Kidney capillary endothelial cell (primary cell): ENCODE data around the gene KIF26A.
"Not testable (repeated sequence)": the region's sequence is repeated elsewhere in the genome, so short reads cannot be mapped to it uniquely, and the experiment has no call there.

Experiments
- DNase-seq: peaks from one replicate; pipeline ENCODE4 v3.0.0-alpha.2; 2018; ENCODE audit warnings: low spot score

KIF26A gene

DNA sequence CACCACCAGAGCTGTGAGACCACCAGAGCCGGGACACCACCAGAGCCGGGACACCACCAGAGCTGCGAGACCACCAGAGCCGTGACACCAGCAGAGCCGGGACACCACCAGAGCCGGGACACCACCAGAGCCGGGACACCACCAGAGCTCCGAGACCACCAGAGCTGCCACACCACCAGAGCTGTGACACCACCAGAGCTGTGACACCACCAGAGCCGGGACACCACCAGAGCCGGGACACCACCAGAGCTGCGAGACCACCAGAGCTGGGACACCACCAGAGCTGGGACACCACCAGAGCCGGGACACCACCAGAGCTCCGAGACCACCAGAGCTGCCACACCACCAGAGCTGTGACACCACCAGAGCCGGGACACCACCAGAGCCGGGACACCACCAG is 70.7 kb downstream of the KIF26A start:
- DNase-seq: not testable (repeated sequence)

DNA sequence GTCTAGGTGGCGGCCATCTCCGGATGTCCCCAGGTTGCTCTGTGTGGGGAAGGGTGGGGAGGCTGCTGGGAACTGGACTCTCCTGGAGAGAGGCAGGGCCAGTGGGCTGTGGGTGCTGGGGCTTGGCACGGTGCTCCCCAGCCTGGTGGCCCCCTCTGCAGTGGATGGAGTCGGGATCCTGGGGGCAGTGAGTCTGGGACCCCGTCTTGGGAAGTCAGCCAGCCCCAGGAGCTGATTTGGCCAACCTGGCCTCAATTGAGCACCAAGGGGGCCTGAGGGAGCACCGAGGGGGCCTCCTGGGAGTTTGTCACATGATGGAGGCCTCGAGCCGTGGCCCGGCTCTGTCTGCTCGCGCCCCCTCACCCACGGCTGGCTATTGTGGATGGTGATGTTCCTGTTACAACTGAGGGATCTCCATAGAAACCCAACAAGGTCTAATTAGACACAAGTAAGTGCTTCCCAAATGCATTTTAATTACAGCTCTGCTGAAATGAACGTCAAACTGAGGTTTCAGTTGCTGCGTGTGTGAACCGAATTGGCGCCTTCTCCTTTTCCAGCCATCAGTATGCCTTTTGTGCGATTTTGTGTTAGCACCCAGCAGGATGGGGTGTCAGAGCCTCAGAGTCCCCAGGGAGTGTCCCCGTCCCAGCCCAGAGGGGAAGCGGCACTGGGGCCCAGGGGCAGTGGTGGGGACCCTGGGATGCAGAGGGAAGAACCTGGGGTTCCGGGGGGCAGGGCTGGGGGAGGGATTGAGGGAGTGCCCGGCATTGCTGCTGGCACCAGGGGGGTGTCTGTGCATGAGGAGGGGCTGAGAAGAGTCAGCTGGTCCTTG is 71.8 kb downstream of the KIF26A start:
- no peak for DNase-seq

DNA sequence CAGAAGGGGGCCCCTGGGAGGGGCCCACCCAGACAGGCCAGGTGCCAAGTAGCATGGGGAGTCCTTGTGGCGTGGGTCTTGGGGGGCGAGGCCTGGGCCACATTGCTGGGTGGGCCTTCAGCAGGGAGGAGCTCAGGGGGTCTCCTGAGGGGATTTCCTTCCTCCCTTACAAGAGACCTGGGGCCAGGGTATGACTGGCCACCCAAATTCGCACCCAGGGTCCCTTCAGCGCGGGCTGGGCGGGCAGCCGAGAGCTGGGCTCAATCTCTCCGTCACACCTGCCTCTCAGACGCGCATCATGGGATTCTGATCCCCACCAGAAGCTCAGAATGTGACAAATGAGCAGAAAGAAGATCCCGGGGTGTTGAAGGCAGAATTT is 72.4 kb downstream of the KIF26A start:
- DNase-seq: no peak

DNA sequence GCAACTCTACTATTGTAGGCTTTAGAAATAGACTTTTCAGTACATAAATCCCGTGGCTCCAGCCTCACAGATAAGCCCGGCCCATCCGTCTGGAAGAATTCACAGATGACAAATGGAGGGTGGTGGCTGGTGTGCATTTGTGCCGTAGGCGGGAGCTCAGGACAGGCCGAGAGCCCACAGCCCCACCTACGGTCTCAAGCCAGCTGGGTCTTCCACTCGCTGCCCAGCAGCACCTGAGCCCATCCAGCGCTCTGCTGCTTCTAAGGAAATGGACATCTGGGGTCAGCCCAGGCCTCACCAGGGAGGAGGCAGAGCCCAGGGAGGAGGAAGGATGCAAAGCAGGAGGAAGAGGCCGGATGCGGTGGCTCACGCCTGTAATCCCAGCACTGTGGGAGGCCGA is 72.8 kb downstream of the KIF26A start:
- no peak for DNase-seq

DNA sequence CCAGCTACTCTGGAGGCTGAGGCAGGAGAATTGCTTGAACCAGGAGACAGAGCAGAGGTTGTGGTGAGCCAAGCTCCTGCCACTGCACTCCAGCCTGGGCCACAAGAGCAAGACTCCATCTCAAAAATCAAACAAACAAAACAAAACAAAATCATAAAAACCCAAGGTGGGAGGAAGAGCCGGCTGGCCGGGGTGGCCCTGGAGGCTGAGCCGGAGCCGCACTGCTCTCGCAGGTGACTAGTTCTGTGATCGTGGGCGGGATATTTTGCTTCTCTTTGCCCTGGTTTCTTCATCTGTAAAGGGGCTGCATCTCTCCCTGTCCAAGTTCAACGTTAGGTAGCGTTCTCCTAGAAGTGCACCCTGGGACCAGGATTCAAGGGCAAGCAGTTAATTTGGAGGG is 73.4 kb downstream of the KIF26A start:
- DNase-seq: no peak

DNA sequence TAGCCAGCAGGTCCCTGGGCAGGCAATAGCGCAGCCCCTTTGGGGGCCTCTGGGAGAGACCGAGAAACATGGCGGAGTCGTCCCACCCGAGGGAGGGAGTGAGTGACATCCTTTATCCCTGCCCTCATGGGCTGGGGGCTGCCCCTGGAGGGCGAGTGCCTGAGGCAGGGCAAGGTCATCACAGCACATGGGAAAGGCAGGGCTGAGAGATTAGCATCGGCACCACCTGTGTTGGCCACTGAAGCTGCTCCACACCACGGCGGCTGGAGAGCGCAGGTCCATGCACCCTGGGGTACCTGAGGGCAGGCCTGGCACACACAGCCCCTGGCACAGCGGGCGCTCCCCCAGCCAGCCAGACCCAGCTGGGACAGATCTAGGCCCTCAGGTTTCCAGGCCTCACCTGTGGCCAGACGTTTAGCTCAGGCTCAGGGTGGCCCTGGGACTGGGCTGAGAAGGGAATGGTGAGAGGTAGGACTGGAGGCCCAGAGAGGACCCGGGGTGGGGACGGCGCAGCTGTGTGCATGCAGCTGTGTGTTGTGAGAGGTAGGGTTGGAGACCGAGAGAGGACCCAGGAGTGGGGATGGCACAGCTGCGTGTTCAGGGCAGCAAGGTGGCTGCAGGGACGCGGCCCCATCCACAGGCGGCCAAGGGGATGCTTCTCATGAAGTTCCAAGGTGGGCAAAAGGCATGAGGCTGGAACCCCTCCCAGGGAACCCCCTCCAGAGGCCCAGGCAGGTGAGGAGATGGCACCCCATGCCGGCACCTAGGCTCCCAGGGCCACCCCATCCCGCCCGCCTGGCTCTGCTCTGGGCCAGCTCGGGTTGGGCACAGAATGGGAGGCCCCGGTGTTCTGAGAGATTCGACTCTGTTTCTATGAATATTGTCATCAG is 74.1 kb downstream of the KIF26A start:
- no peak for DNase-seq

DNA sequence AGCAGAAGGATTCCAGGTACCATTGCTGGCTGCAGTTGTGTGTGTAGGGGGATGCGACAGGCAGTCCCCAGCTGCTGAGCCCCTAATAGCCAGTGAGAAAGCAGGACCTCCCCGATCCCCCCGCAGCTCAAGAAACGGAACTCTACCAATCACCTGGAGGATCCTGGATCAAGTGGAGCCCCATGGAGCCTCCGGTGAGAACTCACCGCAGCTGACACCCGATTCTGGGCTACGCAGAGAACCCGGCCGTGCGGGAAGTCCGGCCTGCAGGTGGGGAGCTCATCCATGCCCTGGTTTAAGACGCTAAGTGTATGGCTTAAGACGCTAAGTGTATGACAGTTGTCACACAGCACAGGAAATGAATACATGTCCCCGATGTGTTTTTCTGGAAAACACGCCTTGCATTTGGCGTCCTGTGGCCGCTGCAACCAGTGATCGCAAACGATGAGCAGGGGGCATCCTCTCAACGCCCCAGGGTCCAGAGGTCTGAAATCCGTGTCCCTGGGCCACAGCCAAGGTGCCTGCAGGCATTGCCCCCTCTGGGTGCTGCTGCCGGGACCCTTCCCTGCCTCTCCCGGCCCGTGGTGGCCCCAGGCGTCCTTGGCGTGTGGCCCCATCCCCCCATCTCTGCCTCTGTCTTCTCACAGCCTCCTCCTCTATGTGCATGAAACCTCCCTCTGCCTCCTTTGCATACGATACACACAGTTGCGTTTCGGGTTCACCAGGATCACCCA is 75.1 kb downstream of the KIF26A start:
- DNase-seq: no peak

DNA sequence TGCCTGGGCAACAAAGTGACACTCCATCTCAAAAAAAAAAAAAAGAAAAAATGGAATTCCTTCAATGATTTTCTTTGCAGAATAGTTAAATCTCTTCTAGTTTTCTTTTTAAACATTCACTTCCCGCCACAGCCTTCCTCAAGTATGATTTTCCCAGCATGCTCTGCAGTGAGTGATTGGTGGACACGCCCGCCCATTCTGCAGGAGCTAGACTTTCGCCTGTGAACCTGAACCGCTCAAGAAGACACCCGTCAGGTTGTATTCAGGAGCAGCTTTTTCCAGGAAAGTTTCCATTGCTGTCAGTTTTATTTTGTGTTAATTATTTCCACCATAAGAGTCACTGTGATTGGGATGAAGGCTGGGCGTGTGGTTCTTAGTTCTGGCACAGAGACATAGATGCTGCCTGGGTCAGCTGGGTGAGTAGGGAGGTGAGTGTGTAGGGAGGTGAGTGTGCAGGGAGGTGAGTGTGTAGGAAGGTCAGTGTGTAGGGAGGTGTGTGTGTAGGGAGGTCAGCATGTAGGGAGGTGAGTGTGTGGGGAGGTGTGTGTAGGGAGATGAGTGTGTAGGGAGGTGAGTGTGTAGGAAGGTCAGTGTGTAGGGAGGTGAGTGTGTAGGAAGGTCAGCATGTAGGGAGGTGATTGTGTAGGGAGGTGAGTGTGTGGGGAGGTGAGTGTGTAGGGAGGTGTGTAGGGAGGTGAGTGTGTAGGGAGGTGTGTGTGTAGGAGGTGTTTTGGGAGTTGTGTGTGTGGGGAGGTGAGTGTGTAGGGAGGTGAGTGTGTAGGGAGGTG is 76.2 kb downstream of the KIF26A start:
- DNase-seq: no peak

DNA sequence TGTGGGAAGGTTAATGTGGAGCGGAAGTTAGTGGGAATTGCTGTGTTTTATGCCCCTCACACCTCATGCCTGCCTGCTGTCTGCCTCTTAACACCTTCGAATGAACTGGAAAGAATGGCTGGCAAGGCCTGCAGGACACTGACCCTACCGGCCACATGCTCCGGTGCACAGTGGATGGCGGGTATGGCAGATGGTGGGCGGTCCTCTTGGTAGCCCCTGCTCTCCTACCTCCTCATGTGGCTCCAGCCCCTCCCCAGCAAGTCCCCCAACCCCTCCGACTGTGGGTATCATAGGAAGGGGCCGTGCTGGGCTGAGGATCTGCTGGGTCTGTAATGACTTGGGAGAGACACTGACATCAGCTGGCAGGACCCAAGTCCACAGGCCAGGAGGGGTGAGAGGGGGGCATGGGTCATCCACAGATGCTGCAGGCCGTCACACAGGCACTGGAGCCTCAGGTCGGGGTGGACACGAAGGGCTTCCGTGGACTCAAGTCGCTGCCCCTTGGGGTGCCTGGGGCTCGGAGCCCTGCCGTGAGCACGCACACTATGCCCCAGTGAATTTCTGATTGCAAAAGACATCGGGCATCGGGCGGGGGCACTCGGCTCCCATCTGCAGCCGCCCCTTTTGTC is 77.4 kb downstream of the KIF26A start:
- no peak for DNase-seq

DNA sequence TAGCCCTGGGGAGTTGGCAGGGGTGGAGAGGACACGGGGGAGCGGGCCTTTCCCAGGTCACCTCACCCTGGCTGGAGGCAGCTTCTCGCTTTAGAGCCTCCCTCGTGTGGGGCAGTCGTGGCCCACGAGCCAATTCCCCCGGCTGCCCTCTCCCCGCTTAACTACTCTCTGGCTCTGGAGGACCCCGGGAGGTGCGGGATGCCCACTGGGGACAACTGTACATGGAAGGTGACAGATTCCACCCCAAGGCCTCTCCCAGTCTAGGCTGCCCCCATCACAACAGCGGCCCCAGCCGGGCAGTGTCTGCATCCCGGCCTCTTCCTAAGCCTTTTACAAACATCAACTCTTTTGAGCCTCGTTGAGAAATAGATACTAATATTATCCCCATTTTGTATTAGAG is 78.1 kb downstream of the KIF26A start:
- no peak for DNase-seq

DNA sequence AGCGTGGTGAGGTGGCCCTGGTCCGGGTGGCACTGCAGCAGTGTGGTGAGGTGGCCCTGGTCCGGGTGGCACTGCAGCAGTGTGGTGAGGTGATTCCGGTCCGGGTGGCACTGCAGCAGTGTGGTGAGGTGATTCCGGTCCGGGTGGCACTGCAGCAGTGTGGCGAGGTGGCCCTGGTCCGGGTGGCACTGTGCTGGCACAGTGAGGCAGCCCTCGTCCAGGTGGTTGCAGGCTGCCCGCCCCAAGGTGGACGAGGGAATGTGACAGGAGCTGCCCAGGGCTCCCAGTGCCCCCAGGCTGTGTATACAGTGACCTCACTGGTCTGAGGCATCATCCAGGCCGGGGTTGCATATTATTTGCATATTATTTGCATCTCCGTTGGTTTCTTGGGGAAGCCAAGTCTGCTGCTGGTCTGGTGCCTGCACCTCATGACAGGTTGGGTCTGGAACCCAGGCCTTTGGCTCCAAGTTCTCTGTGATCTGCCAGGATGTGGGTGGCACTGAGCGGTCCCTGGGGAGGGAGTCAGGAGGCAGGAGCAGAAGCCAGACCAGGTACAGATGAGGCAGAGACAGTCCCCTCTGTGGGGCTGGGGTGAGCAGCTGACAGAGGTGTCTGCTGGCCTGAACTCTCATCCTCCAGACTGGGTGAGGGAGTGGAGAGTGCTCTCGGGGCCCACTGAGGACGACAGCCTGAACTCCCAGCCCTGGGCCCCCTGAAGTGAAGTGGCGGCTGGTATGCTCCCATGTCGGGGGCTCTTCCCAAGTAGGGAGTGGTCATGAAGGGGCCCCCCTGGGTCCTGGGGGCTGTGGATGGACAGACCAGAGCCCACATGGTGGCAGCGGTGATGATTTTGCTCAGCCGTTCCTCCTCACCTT is 79.3 kb downstream of the KIF26A start:
- no peak for DNase-seq

DNA sequence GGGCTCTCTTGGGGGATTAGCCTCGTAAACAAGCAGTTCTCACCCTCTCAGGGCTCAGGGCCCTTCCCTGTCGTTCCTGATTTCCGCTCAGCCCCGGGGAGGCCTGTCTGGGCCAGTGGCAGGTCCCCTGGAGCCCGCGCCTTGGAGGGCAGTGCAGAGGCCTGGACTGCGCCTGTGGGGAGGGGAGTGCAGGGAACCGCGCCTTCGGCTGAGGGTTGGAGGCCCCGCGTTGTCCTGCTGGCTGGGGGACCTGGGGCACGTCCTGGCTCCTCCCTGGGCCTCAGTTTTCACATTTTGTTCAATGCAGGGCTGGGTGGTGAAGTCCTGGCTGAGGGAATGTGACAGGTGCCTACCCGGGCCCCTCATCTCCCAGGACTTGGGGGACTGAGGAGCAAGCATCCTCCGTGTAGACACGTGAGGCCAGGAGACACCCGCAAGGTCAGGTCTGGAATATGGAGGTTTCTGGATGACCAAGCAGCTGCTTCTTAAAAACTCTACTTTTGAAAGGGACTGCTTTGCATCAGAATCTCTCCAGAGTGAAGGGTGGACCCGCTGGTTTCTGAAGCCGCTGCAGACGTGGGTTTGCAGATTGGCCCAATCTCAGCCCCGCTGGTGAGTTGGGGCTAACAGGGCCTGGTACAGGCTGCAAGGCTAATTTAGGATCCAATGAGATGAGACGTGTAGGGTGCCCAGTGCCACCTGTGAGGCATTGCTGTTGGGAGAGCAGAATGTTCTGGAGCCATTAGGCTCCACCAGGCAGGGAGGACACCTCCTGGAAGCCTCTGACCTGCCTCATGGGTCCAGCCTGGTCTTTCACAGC is 80.2 kb downstream of the KIF26A start:
- DNase-seq: no peak

DNA sequence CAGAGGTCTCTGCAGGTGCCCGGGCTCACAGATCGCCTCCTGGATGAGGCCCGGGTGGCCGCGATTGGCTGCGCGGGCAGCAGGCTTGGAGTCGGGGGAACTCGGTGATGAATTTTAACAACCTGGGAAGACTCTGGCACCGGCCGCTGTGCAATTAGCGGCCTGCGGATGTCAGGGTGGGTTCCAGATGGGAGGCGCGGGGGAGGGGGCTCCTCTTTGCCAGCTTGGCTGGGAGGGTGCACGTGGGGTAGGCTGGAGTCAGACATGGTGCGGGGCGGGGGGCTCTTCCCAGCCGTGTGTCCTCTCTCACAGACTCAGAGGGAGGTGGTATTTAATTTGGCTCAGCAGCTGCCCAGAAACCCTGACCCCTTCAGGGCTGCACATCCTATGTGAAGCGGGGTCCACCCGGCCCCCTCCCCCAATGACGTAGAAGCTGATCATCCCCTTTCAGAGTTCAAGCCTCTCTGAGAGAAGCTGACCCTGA is 81.4 kb downstream of the KIF26A start:
- no peak for DNase-seq

DNA sequence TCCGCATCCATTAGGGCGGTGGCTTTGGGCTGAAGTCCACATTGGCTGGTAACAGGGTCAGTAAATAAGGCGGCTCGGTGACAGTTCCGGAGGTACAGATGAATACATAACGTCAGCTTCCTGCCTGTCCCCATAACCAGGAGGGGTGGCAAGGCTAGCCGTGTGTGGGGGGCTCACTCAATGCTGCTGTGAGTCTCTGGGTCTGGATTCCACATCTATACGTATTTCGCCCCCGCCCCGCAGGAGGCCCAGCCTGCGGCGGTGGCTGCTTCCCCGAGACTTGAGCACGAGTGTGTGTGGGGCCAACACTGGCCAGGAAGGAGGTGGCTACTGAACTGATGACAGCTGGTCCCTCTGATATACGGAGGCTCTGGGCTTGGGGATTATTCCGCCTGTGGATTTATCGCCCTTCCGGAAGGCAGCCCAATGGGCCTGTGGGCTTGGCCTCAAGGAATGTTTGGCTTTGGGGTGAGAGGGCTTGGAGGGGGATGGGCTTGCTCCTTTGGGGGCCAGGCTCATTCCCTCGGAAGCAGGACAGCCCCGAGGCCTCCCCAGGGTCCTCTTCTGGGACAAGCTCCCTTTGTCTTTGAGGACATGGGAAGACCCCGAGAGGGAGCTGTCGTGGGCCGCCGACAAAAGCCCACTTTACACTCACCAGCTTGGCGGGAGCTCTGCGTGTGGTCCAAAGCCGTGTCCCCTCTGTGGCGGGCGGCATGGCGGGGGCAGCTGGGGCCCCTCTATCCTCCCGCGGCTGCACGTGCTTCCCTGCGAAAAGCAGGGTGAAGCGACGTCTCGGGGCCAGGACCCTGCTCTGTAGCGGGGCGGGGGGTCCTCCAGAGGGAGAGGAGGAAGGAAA is 82.1 kb downstream of the KIF26A start:
- DNase-seq: peak; percentile 28

DNA sequence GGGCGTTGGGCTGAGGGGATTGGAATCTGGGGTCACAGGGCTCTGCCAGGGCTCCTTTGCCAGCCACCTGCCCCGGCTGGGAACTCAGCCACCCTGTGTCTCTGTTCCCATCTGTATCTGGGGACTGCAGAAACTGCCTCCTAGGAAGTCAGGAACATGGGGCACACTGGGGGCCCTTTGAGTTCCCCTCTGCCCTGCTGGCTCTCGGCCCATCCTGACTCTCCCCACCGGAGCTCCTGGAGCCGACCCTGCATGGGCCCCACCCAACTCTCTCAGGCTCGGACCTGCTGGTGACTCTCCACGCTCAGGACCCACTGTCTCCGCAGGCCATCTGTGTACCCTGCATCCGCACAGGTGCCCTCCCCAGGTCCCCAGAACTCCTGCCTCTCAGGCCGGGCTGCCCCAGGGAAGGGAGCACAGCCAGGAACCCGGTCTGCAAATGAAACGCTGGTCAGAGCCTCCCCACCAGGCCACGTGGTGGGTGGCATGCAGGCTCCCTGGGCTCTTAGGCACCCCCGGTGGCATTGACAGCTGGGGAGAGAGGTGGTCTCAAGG is 82.8 kb downstream of the KIF26A start:
- DNase-seq: no peak

DNA sequence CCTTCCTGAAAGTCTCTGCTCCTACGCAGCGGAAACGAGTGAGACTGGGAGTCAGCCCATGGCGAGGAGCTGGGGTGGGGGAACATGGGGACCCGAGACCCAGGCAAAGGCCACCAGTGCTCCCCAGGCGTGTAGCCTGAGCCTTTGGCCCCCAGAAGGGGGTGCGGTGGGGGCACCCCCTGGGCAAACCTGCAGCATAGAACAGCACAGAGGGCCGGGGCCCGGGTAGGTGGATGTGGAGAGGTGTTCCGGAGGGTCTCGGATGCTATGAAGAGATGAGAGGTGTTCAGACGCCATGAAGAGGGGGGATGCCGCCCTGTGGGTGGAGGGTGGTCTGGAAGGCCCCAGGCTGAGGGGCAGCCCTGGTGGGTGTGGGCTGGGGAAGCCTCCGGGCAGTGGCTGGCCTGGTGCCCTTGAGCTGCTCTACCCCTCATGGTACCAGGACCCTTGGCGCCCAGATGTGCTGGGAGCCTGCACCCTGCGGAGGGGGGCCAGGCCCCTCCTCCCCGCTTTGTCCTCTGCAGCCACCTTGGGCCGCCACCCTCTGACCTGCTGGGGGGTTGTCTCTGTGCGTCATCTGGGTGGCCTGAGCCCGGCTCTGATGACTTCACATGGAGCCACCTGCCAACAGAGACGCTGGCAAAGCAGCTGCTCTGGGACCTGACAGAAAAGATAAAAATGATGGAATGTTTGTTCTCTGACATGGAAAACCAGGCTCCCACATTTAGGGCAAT is 83.4 kb downstream of the KIF26A start:
- no peak for DNase-seq

DNA sequence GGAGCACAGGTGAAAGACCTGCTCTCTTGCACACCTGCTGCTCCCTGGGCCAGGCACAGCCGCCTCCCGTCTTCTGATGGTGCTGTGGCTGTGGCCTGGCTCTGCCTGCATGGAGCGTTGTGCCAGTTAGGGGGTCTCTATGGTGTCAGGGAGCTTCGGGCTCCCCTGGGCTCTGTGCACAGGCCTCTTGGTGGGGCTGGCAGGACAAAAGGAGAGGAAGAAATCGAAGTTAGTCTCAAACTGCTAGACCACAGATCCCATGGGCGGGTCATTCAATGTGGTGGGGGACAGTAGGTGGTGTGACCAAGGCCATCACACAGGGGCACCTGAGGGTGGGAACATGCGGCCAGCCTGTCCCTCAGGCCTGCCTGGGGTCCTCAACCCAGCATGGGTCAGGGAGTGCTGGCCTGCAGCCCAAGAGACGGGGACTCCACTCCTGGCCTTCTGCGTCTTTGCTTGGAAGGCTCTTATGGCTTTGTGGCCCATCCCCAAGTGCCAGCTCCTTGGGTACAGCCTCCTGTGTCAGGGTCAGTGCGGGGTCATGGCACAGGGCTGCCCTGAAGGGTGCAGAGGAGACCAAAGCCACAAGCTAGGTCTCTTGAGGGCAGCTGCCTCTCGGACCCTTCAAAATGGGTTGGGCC is 84.1 kb downstream of the KIF26A start:
- DNase-seq: no peak
